Upper lobe of right lung (tissue), 1 donor: ENCODE measurements around the gene LGALSL. TPM values are rescaled to one million over a fixed set of nuclear protein-coding genes. Genes with fewer than 3 reads are reported as not detected.

Source experiments
- ATAC-seq: fragments of 200-7000 bp; cut with Tn5 transposase; one replicate; pipeline ENCODE4 v1.9.1; 2020; ENCODE audit warnings: mild to moderate bottlenecking, moderate library complexity
- DNase-seq: peaks from one replicate; pipeline ENCODE4 v3.0.0-alpha.2; 2020
- H3K27ac ChIP-seq: fragments of 200-600 bp; one replicate; pipeline ENCODE4 v1.8.0; 2022
- H3K27me3 ChIP-seq: fragments of 200-600 bp; one replicate; pipeline ENCODE4 v1.8.0; 2022; ENCODE audit warnings: mild to moderate bottlenecking
- H3K36me3 ChIP-seq: fragments of 200-600 bp; one replicate; pipeline ENCODE4 v1.8.0; 2022
- H3K4me1 ChIP-seq: fragments of 200-600 bp; one replicate; pipeline ENCODE4 v1.8.0; 2022
- H3K4me3 ChIP-seq: fragments of 200-600 bp; one replicate; pipeline ENCODE4 v1.8.0; 2022; ENCODE audit warnings: mild to moderate bottlenecking
- H3K9me3 ChIP-seq: fragments of 200-600 bp; one replicate; pipeline ENCODE4 v1.8.0; 2022
- intact Hi-C: fragments of 100-400 bp; cut with DNase I; formaldehyde crosslinking; loops from one replicate; pipeline ENCODE4 v1.11.0; 2022
- total RNA-seq: library from RNA; stranded (reverse); fragmentation: NEBNext Ultra II Directional; extraction: Animal tissue kit (Norgen Biotek cat#: 25700); gene quantifications from one replicate; pipeline ENCODE4 v1.2.1, GENCODE V29; 2021
- TF ChIP-seq, protein P1 (sequence below): fragments of 200-600 bp; IDR thresholded peaks from one replicate; pipeline ENCODE4 v1.8.0; 2022; ENCODE audit warnings: antibody characterized with exemption
- donor health status: DM: no; HTN: yes; CAD: no; lungs with severe emphysema.

Gene LGALSL
- total RNA-seq, 1 donor from 2014 or later: 43.2 TPM

DNA sequence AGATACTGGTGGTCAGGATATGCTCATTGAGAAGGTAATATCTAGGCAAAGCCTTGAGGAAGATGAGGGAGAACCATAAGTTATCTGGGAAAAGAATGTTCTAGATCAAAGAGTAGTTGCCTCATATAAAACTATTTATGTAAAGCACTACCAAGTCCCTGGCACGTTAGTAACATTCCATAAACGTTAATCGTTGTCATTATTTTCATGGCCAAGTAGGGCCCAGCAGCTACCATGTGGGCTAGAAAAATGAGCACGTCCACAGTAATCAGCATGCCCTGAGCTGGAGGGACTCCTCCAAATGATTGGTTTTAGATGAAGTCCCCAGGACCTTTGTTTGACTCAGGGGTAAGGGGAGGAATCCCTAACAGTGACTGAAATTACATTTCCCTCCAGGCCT, 37.5 kb downstream of the LGALSL start:
- H3K36me3 ChIP-seq: no peaks in the 10 kb centered on the region
- H3K4me3 ChIP-seq: no peak overlapping the region
- H3K27ac ChIP-seq: no peak overlapping the region
- H3K9me3 ChIP-seq: no peaks in the 10 kb centered on the region
- H3K4me1 ChIP-seq: peaks cover 4% of the 10 kb centered on the region
- no peaks in the 10 kb centered on the region for H3K27me3 ChIP-seq
- DNase-seq (no peak), ATAC-seq (no peak)
- TF ChIP-seq, protein P1, sequence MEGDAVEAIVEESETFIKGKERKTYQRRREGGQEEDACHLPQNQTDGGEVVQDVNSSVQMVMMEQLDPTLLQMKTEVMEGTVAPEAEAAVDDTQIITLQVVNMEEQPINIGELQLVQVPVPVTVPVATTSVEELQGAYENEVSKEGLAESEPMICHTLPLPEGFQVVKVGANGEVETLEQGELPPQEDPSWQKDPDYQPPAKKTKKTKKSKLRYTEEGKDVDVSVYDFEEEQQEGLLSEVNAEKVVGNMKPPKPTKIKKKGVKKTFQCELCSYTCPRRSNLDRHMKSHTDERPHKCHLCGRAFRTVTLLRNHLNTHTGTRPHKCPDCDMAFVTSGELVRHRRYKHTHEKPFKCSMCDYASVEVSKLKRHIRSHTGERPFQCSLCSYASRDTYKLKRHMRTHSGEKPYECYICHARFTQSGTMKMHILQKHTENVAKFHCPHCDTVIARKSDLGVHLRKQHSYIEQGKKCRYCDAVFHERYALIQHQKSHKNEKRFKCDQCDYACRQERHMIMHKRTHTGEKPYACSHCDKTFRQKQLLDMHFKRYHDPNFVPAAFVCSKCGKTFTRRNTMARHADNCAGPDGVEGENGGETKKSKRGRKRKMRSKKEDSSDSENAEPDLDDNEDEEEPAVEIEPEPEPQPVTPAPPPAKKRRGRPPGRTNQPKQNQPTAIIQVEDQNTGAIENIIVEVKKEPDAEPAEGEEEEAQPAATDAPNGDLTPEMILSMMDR: no peak
- intact Hi-C loops: loop anchor here (10.0 kb wide), 1 partner anchor 157 kb away; no protein-coding TSS in a partner anchor

DNA sequence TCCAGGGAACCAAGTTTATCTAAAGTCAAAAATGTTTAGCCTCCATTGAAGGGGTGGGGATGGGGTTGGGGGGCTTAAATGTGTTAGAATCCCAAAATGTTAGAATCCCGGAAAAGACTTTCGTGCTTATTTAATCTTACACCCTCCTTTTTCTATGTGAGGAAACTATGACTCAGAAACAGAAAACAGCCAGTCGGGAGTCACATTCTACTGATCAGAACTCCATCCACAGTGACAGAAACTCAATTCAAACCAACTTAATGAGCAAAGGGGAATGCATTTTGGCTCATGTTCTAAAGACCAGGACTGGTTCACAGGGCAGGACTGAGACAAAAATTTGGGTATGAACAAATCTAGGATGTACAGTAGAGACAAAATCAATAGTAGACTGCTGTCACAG, 38.3 kb downstream of the LGALSL start:
- Histone ChIP-seq H3K9me3 (no peaks in the 10 kb centered on the region), H3K27ac (no peak overlapping the region), H3K36me3 (no peaks in the 10 kb centered on the region), H3K4me1 (peaks cover 4% of the 10 kb centered on the region), H3K27me3 (no peaks in the 10 kb centered on the region), H3K4me3 (no peak overlapping the region)
- TF ChIP-seq, protein P1: no peak
- ATAC-seq: no peak
- intact Hi-C loops: loop anchor here (10.0 kb wide), 1 partner anchor 157 kb away; no protein-coding TSS in a partner anchor
- DNase-seq: no peak

DNA sequence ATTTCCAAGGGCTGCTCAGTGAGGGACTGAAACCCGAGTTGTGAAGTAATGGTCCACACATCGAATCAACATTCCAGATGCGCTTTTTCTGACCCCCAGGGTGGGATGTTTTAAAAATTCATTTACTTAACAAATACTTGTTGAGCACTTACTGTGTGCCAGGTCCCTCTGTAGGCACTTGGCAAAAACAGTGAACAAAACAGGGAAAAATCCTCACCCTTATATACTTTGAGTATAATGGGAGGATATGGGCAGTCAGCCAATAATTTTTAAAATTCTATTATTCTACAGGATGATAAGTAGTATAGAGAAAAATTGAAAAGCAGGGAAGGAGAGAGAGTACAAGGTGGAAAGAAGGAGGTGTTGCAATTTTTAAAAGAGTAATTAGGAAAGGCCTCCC, 38.9 kb downstream of the LGALSL start:
- Histone ChIP-seq H3K27ac (no peak overlapping the region), H3K9me3 (no peaks in the 10 kb centered on the region), H3K36me3 (no peaks in the 10 kb centered on the region), H3K4me3 (no peak overlapping the region), H3K27me3 (no peaks in the 10 kb centered on the region), H3K4me1 (peaks cover 4% of the 10 kb centered on the region)
- no peak for ATAC-seq
- DNase-seq: no peak
- TF ChIP-seq, protein P1: no peak
- intact Hi-C loops: loop anchor here (10.0 kb wide), 1 partner anchor 158 kb away; no protein-coding TSS in a partner anchor

DNA sequence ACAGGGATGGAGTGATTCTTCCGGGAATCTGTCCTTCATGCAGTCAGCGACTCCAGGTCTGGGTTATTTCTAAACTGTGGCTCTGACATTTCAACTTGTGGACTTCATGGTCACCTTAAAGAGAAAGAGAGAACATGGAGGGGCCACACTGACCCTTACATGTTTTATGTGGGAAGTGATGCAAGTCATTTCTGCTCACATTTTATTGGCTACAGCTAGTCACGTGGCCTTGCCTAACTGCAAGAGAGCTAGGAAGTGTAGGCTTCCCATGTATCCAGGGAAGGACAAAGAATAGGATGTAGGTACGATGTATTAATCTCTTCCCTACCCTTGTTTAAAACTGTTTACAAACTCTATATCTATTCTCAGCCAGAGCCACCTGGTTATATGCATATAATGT, 39.8 kb downstream of the LGALSL start:
- no peak for ATAC-seq
- DNase-seq: no peak
- Histone ChIP-seq H3K4me3 (no peak overlapping the region), H3K27me3 (no peaks in the 10 kb centered on the region), H3K4me1 (no peaks in the 10 kb centered on the region), H3K27ac (no peak overlapping the region), H3K36me3 (no peaks in the 10 kb centered on the region), H3K9me3 (no peaks in the 10 kb centered on the region)
- TF ChIP-seq, protein P1: no peak
- intact Hi-C loops: loop anchor here (10.0 kb wide), 1 partner anchor 159 kb away; no protein-coding TSS in a partner anchor

DNA sequence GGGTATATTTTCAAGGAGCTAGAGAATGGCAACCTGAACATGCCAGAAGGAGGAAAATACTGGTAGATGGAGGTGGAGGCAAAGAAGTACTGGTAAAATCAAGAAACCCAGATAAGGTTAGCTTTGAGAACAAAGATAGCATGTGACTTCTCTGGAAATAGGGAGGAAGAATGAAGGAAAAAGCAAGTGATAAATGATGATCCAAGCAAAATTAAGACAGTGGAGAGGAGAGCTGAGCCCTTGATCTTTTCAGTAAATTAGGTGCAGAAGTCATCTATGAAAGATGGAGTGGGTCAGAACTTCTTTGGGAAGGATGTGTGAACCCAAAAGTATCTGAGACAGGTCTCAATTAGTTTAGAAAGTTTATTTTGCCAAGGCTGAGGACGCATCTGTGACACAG, 44.5 kb downstream of the LGALSL start:
- intact Hi-C loops: loop anchor here (10.0 kb wide), 1 partner anchor 164 kb away; no protein-coding TSS in a partner anchor

More for the DNA sequence above, 44.5 kb downstream of the LGALSL start:
- Histone ChIP-seq H3K36me3 (no peaks in the 10 kb centered on the region), H3K9me3 (no peaks in the 10 kb centered on the region), H3K4me1 (no peaks in the 10 kb centered on the region), H3K4me3 (no peak overlapping the region), H3K27me3 (no peaks in the 10 kb centered on the region), H3K27ac (no peak overlapping the region)
- ATAC-seq (no peak), DNase-seq (no peak)
- TF ChIP-seq, protein P1: no peak
